Activated CD4-positive, alpha-beta T cell treated with anti-CD3 and anti-CD28 coated beads, Interleukin-2, amount 10 ng/mL, durations not matched to agents 7 days and 5 days (primary cell): ENCODE results near the gene VAC14. TPM values are rescaled to one million over a fixed set of nuclear protein-coding genes. Genes with fewer than 3 reads are reported as not detected.
"Not testable (repeated sequence)": the region's sequence is repeated elsewhere in the genome, so short reads cannot be mapped to it uniquely, and the experiment has no call there.

ENCODE experiments used
- CTCF ChIA-PET: fragments of 350-600 bp; sonication (Branson Sonifier 250); formaldehyde crosslinking; loops from one replicate; lab custom pipeline; 2021; ENCODE audit warnings: antibody characterized with exemption; lab: Charles Lee
- POLR2A ChIA-PET: fragments of 350-600 bp; sonication (Branson Sonifier 250); formaldehyde crosslinking; loops from one replicate; lab custom pipeline; 2021; ENCODE audit warnings: antibody characterized with exemption; lab: Charles Lee
- DNase-seq: peaks from one replicate; pipeline ENCODE4 v3.0.0-alpha.2; 2020
- H3K27ac Mint-ChIP-seq: one replicate; pipeline ENCODE4 v1.8.0; 2021; ENCODE audit warnings: mild to moderate bottlenecking, moderate library complexity, mixed read lengths
- H3K27me3 Mint-ChIP-seq: one replicate; pipeline ENCODE4 v1.8.0; 2021; ENCODE audit warnings: mixed read lengths
- H3K36me3 Mint-ChIP-seq: one replicate; pipeline ENCODE4 v1.8.0; 2021; ENCODE audit warnings: low read depth, mixed read lengths
- H3K4me1 Mint-ChIP-seq: one replicate; pipeline ENCODE4 v1.8.0; 2021; ENCODE audit warnings: mixed read lengths
- H3K4me3 Mint-ChIP-seq: one replicate; pipeline ENCODE4 v1.8.0; 2021; ENCODE audit warnings: mild to moderate bottlenecking, moderate library complexity, mixed read lengths
- H3K9me3 Mint-ChIP-seq: one replicate; pipeline ENCODE4 v1.8.0; 2021; ENCODE audit warnings: mixed read lengths
- total RNA-seq, 2 experiments: library from RNA; stranded (reverse); gene quantifications; one replicate each; pipeline ENCODE4 v1.2.3, GENCODE V29; 2021

VAC14 gene
- total RNA-seq, 2 experiments from 2014 or later: 35.9 to 37.1 TPM

DNA sequence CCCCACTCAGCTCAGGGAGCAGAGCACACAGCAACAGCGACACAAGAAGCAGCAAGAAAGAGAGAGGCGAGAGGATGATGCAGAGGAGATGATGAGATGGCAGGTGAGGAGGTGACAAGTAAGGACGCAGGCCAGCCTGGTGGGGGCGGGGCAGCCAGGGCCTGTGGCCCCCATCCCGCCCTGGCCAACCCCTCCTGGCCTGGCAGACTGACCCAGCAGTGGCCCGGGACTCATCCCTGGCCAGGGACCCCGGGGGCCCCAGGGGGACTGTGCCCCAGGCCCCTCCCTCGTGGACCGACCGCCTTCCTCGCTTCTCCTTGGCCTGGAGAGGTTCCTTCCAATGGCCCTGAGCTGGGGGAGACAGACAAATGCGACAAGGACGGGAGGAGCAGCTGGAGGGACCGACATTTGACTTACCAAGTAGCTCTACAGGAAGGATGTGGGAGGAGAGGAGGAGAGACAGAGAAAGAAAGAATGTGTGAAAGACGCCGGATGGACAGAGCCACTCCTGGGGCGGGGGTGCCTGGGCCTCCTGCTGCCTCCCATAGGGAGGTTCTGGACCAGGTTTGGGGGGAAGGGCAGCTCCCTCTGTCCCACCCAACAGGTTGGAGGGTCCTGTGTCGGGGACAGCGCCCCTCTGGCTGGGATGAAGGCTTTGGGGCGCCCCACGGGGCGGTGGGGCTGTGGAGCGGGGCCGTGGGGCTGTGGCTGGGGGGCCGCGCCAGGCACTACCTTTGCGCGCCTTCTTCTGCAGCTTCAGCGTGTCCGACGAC lies 121.9 kb downstream of the VAC14 start:
- DNase-seq: no peak
- no peak overlapping the region for H3K27ac Mint-ChIP-seq
- peaks cover 12% of the 10 kb centered on the region for H3K4me1 Mint-ChIP-seq
- H3K9me3 Mint-ChIP-seq: no peaks in the 10 kb centered on the region
- no peaks in the 10 kb centered on the region for H3K36me3 Mint-ChIP-seq
- H3K27me3 Mint-ChIP-seq: peaks cover 2% of the 10 kb centered on the region
- H3K4me3 Mint-ChIP-seq: no peak overlapping the region
- ChIA-PET CTCF (interaction anchor here (0.8 to 3.4 kb wide), 10 partner anchors 11 to 92 kb away, joined by 3 to 11 read pairs (median 4); no protein-coding TSS in a partner anchor), POLR2A (no interaction called here)

DNA sequence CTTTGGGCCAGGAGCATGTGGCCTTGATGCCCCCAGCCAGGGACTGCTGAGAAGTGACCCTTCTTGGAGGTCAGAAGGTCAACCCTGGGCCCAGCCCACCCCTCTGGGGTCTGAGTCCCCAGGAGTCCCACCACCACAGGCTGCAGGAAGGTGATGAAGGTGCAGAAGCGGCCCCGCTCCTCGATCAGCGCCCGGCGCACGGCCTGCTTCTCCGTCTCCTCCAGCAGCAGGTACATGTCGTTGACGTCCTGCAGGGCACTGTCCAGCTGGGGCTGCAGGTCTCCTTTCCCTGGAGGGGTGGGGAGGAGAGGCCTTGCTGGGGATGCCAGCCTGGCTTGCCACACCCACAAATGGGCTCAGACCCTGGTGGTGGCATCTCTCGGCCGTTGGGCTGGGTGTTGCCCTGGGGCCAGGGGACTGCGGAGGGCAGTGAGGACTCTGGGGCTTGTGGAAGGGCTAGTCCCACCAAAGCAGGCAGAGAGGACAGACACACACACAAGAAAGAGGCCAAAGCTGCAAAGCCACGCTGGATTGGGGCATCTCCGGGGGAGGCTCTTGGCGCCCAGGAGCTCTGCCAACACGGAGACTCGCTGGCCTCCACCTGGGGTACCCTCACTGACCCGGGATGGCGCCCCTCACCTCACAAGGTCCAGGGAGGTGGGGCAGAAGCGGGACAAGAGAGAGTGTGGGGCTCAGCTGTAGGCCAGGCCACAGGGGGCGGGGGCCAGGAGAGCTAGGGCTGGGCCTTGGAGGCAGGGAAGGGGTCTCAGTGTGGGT lies 122.6 kb downstream of the VAC14 start:
- no peak for DNase-seq
- POLR2A ChIA-PET: no interaction called here
- peaks cover 12% of the 10 kb centered on the region for H3K4me1 Mint-ChIP-seq
- H3K36me3 Mint-ChIP-seq: no peaks in the 10 kb centered on the region
- no peak overlapping the region for H3K27ac Mint-ChIP-seq
- no peaks in the 10 kb centered on the region for H3K9me3 Mint-ChIP-seq
- no peak overlapping the region for H3K4me3 Mint-ChIP-seq
- CTCF ChIA-PET: interaction anchor here (0.9 to 3.4 kb wide), 6 partner anchors 12 to 92 kb away, joined by 3 to 11 read pairs (median 4); no protein-coding TSS in a partner anchor
- peaks cover 2% of the 10 kb centered on the region for H3K27me3 Mint-ChIP-seq

DNA sequence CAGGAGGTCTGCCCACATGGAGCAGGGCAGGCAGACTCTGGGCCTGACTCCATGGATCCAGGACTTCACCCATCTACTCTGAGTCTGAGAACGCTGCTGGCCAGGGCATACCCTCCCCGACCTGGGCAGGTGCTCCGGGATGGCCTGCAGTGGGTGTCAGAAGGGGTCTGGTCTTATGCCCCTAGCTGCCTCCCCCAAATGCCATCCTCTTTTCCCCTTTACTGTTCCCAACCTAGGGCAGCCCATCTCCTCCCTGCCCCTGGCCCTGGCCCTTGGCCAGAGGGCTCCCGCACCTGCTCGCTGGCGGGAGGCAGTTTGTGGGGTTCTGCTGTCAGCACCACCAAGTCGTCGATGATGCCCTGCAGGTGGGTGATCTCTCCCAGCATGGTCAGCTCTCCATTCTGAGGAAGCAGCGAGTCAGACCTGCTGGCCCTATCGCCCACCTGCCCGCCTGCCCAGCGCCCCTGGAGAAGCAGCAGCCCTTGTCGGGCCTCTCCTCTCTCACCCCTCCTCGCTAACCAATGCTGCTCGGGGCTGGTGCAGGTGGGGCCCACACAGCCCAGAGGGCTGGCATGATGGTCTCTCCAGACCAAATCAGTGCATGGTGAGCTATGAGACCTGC lies 123.3 kb downstream of the VAC14 start:
- H3K9me3 Mint-ChIP-seq: no peaks in the 10 kb centered on the region
- no peaks in the 10 kb centered on the region for H3K36me3 Mint-ChIP-seq
- H3K27ac Mint-ChIP-seq: no peak overlapping the region
- ChIA-PET POLR2A (no interaction called here), CTCF (interaction anchor here (1.4 kb wide), 1 partner anchor 11 kb away, joined by 3 read pairs; no protein-coding TSS in a partner anchor)
- peaks cover 1% of the 10 kb centered on the region for H3K27me3 Mint-ChIP-seq
- H3K4me1 Mint-ChIP-seq: peaks cover 12% of the 10 kb centered on the region
- H3K4me3 Mint-ChIP-seq: no peak overlapping the region
- DNase-seq: no peak

DNA sequence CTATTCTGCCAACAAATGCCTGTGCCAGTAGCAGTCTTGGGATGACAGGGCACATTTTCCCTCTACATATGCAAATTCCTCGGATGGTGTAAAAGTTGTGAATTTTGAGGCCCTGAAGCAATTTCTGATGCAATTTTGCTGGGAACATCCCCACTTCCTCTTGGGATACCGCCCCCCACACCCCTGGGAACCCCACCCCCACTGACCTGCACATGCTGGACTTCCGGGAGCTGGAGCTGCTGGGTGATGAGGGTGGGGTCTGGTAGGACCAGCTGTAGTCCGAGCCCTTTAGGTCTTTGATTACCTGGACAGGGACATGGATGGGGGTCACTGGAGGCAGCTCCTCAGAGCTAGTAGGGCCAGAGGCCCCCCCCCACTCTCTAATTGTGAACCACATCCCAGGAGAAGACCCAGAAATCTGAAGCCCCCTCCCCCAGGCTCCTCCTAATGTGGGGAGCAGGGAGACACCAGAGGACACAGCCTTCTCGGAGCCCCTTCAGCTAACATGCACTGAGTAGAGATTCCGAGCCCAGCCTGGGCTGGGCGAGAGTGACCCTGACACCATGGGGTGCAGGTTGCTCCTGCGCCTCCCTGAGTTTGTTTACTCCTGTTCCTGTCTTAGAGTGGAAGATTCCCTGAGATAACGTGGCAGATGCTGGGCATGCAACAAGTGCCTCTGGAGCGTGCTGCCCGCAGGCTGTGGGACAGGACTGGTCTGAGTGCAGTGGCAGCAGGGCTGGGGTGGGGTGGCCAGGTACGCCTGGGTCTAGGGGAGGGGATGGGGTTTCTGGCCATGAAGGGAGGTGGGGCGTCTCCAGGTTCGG lies 124.1 kb downstream of the VAC14 start:
- peaks cover 12% of the 10 kb centered on the region for H3K4me1 Mint-ChIP-seq
- no peak for DNase-seq
- H3K27ac Mint-ChIP-seq: no peak overlapping the region
- ChIA-PET CTCF (interaction anchor here (0.6 kb wide), 1 partner anchor 890 kb away, joined by 10 read pairs; no protein-coding TSS in a partner anchor), POLR2A (no interaction called here)
- no peaks in the 10 kb centered on the region for H3K9me3 Mint-ChIP-seq
- H3K4me3 Mint-ChIP-seq: no peak overlapping the region
- H3K36me3 Mint-ChIP-seq: no peaks in the 10 kb centered on the region
- H3K27me3 Mint-ChIP-seq: no peaks in the 10 kb centered on the region

DNA sequence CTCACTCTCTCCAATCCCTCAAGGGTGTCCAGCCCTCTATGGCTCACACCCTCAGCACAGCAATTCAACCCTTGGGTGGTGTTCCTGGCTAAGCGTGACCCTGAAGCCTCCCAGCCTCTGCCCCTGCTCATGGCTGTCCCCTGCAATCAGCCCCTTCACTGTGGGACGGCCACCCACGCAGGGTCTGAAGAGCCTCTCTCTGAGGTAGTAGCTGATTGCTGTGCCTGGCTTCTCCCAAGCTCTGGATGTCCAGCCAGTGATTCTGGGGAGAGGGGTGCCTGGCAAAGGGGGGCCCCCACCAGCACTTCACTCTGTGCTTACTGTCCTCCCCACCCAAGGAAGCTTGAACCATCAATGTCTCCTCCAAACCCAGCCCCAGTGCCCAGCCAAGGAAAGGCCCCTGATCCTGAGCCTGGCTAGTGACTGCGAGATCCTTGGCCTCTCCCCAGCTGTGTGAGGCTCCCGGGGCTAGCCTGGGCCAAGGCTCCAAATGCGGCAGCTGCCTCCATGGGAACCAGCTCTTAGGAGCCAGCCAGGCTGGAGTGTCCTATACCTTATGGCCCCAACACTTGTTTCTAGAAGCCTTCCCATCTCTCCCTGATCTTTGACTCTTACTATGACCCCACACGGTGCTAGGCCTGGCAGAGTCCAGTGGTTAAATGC lies 125.0 kb downstream of the VAC14 start:
- H3K9me3 Mint-ChIP-seq: no peaks in the 10 kb centered on the region
- ChIA-PET POLR2A (no interaction called here), CTCF (interaction anchor here (0.6 kb wide), 1 partner anchor 891 kb away, joined by 10 read pairs; no protein-coding TSS in a partner anchor)
- H3K36me3 Mint-ChIP-seq: no peaks in the 10 kb centered on the region
- DNase-seq: no peak
- no peak overlapping the region for H3K4me3 Mint-ChIP-seq
- H3K4me1 Mint-ChIP-seq: peaks cover 11% of the 10 kb centered on the region
- H3K27ac Mint-ChIP-seq: no peak overlapping the region
- no peaks in the 10 kb centered on the region for H3K27me3 Mint-ChIP-seq

DNA sequence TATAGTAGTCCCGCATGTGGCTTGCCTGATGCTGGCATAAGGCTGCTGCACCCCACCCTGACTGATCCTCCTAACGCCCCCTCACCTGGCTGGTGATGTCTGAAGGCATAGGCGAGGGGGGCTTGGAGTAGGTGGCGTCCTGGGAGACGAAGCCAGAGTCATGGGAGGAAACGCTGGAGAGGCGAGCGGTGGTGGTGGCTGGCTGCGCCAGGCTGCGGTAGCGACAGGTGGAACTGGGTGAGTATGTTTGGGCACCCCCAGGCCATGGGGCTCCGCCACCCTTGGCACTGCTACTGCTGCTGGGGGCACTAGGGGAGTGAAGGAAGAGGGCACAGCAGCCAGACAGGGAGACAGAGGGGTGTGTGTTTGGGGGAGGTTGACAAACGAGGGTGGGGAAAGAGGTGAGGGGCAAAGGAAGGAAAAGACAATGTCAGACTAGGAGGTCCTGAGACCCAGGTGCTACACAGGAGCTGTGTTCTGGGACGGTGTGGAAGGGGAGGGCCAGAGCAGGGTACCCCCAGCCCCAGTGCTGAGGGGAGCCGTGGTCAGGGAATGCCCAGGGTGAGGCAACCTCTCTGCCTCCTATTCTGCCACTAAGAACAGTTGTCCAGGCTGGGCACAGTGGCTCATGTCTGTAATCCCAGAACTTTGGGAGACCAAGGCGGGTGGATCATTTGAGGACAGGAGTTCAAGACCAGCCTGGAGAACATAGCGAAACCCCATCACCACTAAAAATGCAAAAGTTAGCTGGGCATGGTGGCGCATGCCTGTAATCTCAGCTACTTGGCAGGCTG lies 126.5 kb downstream of the VAC14 start:
- CTCF ChIA-PET: no interaction called here

DNA sequence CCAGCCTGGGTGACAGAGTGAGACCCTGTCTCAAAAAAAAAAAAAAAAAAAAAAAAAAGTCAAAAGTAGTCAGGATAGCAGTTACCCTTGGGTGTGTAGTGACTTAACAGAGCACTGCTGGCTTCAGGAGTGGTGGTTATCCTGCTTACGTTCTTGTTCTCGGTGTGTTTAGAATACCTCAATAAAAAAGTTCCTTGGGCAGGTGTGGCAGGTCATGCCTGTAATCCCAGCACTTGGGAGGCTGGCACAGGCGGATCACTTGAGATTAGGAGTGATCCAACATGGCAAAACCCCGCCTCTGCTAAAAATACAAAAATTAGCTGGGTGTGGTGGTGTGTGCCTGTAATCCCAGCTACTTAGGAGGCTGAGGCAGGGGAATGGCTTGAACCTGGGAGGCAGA lies 130.0 kb downstream of the VAC14 start:
- CTCF ChIA-PET, H3K36me3 Mint-ChIP-seq, H3K27ac Mint-ChIP-seq, H3K9me3 Mint-ChIP-seq, H3K4me1 Mint-ChIP-seq, DNase-seq, POLR2A ChIA-PET, H3K27me3 Mint-ChIP-seq, H3K4me3 Mint-ChIP-seq: not testable (repeated sequence)

More for the DNA sequence above, 126.5 kb downstream of the VAC14 start:
- no peak overlapping the region for H3K27ac Mint-ChIP-seq
- POLR2A ChIA-PET: no interaction called here
- H3K27me3 Mint-ChIP-seq: no peaks in the 10 kb centered on the region
- H3K9me3 Mint-ChIP-seq: no peaks in the 10 kb centered on the region
- no peak for DNase-seq
- peaks cover 10% of the 10 kb centered on the region for H3K4me1 Mint-ChIP-seq
- H3K36me3 Mint-ChIP-seq: peaks cover 6% of the 10 kb centered on the region
- H3K4me3 Mint-ChIP-seq: no peak overlapping the region

DNA sequence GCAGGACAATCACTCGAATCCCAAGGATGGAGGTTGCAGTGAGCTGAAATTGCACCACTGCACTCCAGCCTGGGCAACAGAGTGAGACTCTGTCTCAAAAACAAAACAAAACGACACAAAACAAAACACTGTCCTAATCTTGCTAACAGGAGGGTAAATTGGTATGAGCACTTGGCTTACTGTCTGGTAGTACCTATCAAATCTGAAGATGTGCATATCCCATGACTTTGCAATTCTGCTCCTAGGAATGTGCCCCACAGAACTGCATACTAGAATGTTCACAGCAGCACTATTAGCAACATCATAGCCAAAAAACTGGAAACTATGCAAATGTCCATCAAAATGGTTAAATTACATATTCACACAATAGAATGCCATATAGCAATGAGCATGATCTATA lies 130.8 kb downstream of the VAC14 start:
- ChIA-PET CTCF (interaction anchor here (0.9 to 1.5 kb wide), 2 partner anchors 13 to 105 kb away, joined by 3 read pairs; no protein-coding TSS in a partner anchor), POLR2A (no interaction called here)
- Mint-ChIP-seq H3K4me1 (no peaks in the 10 kb centered on the region), H3K36me3 (peaks cover 6% of the 10 kb centered on the region), H3K27me3 (no peaks in the 10 kb centered on the region), H3K27ac (no peak overlapping the region), H3K9me3 (no peaks in the 10 kb centered on the region), H3K4me3 (no peak overlapping the region)
- no peak for DNase-seq

DNA sequence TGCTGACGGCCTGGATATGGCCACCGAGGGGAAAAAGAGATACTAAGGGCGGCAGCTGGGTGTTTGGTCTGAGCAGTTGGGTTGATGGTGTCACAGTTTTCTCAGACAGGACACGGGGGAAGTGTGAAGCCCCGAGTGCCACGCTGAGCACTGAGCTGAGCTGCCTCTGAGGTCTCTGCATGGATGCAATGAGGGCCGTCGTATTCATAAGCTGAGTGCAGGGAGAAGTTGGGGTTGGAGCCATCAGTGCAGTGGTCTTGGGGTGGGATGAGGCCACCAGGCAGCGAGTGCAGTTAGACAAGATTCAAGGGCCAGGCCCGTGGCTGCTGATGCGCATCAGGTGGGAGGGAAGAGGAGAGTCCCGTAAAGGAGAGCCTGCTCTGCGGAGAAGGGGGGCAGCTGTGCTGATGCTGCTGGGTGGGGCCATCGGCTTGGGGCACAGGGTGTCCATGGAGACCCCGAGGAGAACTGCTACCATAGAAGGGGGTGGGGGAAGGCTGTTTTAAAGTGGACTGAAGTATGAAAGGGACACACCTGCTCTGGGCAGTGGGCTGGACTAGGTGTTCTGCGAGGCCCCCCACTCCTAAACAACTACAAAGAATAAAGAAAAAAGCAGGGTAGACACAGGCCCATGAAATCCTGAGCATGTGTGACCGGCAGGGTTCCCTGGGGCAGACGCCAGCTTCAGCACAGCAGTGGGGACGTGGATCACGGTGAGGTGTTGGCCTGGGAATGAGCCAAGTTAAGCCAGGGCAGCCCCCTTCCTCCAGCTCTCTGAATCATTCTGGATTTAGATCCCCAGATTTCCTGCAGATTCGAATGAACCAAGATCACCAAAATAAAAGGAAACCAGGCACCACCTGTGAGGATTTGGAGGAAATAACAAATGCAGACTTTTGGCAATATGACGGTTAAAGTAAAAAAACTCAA lies 134.9 kb downstream of the VAC14 start:
- POLR2A ChIA-PET: no interaction called here
- DNase-seq: no peak
- Mint-ChIP-seq H3K9me3 (no peaks in the 10 kb centered on the region), H3K4me1 (no peaks in the 10 kb centered on the region), H3K27ac (no peak overlapping the region), H3K36me3 (peaks cover 6% of the 10 kb centered on the region), H3K4me3 (no peak overlapping the region), H3K27me3 (no peaks in the 10 kb centered on the region)
- CTCF ChIA-PET: interaction anchor here (0.9 kb wide), 1 partner anchor 12 kb away, joined by 3 read pairs; no protein-coding TSS in a partner anchor

DNA sequence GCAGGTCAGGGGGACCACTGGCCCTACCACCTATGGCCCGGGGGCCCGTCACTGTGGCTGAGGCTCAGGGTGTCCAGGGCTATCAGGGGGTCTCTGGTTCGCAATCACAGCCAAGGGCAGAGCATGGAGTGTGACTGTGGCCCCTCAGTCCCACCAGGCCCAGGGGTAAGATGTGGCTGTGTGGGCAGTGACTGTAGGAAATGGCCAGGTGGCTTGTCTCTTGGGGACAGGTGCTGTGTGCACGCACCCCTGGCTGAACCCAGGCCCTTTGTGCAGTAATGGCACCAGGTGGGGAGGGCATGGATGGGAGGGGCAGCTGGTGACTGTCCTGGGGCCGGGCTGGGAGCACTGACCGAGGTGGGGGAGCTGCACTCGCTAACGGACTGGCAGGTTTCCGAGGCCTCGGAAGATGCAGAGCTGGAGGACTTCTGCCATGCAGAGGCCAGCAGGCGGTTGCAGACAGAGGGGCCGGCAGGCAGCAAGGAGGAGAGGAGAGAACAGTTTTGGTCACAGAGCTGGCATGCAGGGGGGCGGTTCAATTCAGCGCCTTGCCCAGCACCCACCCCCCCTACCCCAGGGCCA lies 135.8 kb downstream of the VAC14 start:
- H3K27ac Mint-ChIP-seq: no peak overlapping the region
- DNase-seq: no peak
- H3K27me3 Mint-ChIP-seq: no peaks in the 10 kb centered on the region
- CTCF ChIA-PET: no interaction called here
- H3K9me3 Mint-ChIP-seq: no peaks in the 10 kb centered on the region
- peaks cover 2% of the 10 kb centered on the region for H3K36me3 Mint-ChIP-seq
- H3K4me3 Mint-ChIP-seq: no peak overlapping the region
- H3K4me1 Mint-ChIP-seq: peaks cover 3% of the 10 kb centered on the region
- POLR2A ChIA-PET: no interaction called here
